ENCODE measurements around the gene INSYN1. TPM values are rescaled to one million over a fixed set of nuclear protein-coding genes. Genes with fewer than 3 reads are reported as not detected.

INSYN1 gene
- total and polyA plus RNA-seq, 10 of the 15 experiments (the other 5 are each of a cell fraction or from before 2014, with no cell fraction given), result not detected

- SMC1A ChIA-PET (ENCODE audit: uncharacterized antibody, unreplicated experiment), result no interaction called here
- no peak overlapping the region for H3K27ac ChIP-seq (ENCODE audit: control insufficient read depth, insufficient read depth)
- H3K27me3 ChIP-seq (replicated peaks in 1 of 2; ENCODE audit: control insufficient read depth in 2 of 2, insufficient read depth in 2 of 2, low read length in 1 of 2), result peaks cover 5% of the 10 kb centered on the region in 2 experiments; a peak in 3 of 4 replicates
- intact Hi-C loops (cut with micrococcal nuclease; ENCODE audit: unreplicated experiment), result no loop called here
- FAIRE-seq (no peak), DNase-seq (ENCODE audit: low read depth, low spot score) (no peak), ATAC-seq (no peak)
- in situ Hi-C loops (cut with MboI), result no loop called here
- no peaks in the 10 kb centered on the region for H3K4me1 ChIP-seq (ENCODE audit: control insufficient read depth, insufficient read depth, low read length)
- no peak overlapping the region for H3K4me2 ChIP-seq (ENCODE audit: control insufficient read depth, insufficient read depth)
- no peaks in the 10 kb centered on the region for H3K79me2 ChIP-seq (ENCODE audit: control insufficient read depth, insufficient read depth, low read length)
- 56% methylated on average over 5 of the region's 5 CpGs for WGBS (ENCODE audit: insufficient coverage, insufficient replicate concordance, low lambda C conversion rate, missing lambda C conversion rate)
- no peak overlapping the region for H3K4me3 ChIP-seq
- CTCF ChIA-PET, result no interaction called here
- no peak overlapping the region for H2AFZ ChIP-seq (ENCODE audit: control insufficient read depth, low read depth, low read length)
- POLR2A ChIA-PET, result no interaction called here
- H3K36me3 ChIP-seq (ENCODE audit: control insufficient read depth in 2 of 2, insufficient read depth in 2 of 2, low read length in 1 of 2), result no peaks in the 10 kb centered on the region
- H4K20me1 ChIP-seq (ENCODE audit: control insufficient read depth, insufficient read depth), result no peaks in the 10 kb centered on the region
- TF ChIP-seq CEBPB (IDR thresholded peaks at IDR 0.05; ENCODE audit: borderline replicate concordance in 1 of 2, low read depth in 2 of 2, low read length in 2 of 2) (no peak), ZNF384 (IDR thresholded peaks at IDR 0.05; ENCODE audit: borderline replicate concordance, low read depth, low read length) (no peak), FOS (IDR thresholded peaks at IDR 0.05; ENCODE audit: borderline replicate concordance, extremely low read depth, insufficient read length) (no peak), GABPA (IDR thresholded peaks at IDR 0.05; ENCODE audit: low read depth) (no peak), ZZZ3 (IDR thresholded peaks at IDR 0.05; ENCODE audit: control insufficient read depth, insufficient read length, low read depth) (no peak), JUND (IDR thresholded peaks at IDR 0.05; ENCODE audit: low read depth, low read length) (no peak), ZSCAN29 (IDR thresholded peaks at IDR 0.05) (no peak), SPI1 (IDR thresholded peaks at IDR 0.05; ENCODE audit: borderline replicate concordance, insufficient read depth, low read depth, low read length) (no peak), YBX1 (IDR thresholded peaks at IDR 0.05) (no peak), RCOR1 (conservative IDR thresholded peaks at IDR 0.05; ENCODE audit: low read depth, low read length) (no peak), MYB (IDR thresholded peaks at IDR 0.05; ENCODE audit: borderline replicate concordance, low read depth, low read length) (no peak), SIX5 (IDR thresholded peaks at IDR 0.05; ENCODE audit: low read depth, low read length, severe bottlenecking) (no peak), IRF5 (IDR thresholded peaks at IDR 0.05; ENCODE audit: borderline replicate concordance) (no peak), ESRRA (IDR thresholded peaks at IDR 0.05; ENCODE audit: low read length) (no peak), HDGF (IDR thresholded peaks at IDR 0.05) (no peak), POLR2A (IDR thresholded peaks at IDR 0.05; ENCODE audit: low read depth, low read length) (no peak)
- TF ChIP-seq, protein P1, sequence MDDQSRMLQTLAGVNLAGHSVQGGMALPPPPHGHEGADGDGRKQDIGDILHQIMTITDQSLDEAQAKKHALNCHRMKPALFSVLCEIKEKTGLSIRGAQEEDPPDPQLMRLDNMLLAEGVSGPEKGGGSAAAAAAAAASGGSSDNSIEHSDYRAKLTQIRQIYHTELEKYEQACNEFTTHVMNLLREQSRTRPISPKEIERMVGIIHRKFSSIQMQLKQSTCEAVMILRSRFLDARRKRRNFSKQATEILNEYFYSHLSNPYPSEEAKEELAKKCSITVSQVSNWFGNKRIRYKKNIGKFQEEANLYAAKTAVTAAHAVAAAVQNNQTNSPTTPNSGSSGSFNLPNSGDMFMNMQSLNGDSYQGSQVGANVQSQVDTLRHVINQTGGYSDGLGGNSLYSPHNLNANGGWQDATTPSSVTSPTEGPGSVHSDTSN (IDR thresholded peaks at IDR 0.05; ENCODE audit: insufficient replicate concordance, low read depth, low read length), result no peak
- H3K9me3 ChIP-seq (replicated peaks; ENCODE audit: control insufficient read depth, insufficient read depth, low read length), result no peaks in the 10 kb centered on the region
- RAD21 ChIA-PET (ENCODE audit: unreplicated experiment), result interaction anchor here (0.6 kb wide), 1 partner anchor 475 kb away, joined by 3 read pairs; no protein-coding TSS in a partner anchor
- H3K9ac ChIP-seq (ENCODE audit: control insufficient read depth, insufficient read depth, low read length), result no peak overlapping the region
- no TSS peak for BruUV-seq (replicated peaks)
These were observed 2.3 kb upstream of the INSYN1 start for GRCh38 chr15:73755481-73755880.

Data from GM12878 (cell line).